GM12878 (cell line): ENCODE data around the gene FBXW8. TPM values are rescaled to one million over a fixed set of nuclear protein-coding genes. Genes with fewer than 3 reads are reported as not detected.

Experiments
- BCL3 ChIP-seq: IDR thresholded peaks from 2 replicates; pipeline ENCODE4 v1.6.1; 2011; ENCODE audit warnings: borderline replicate concordance, low read depth, mild to moderate bottlenecking, moderate library complexity, low read length; ENCODE audit not compliant: insufficient read depth, poor library complexity, severe bottlenecking
- BHLHE40 ChIP-seq, 2 experiments: fragments of 450-650 bp in 1 of 2; IDR thresholded peaks; 2 replicates each; pipeline ENCODE4 v1.6.1; 2011 to 2017; ENCODE audit warnings: low read depth in 2 of 2, borderline replicate concordance in 1 of 2, improper control_type of control experiment in 1 of 2, low read length in 1 of 2, mild to moderate bottlenecking in 1 of 2
- BMI1 ChIP-seq: fragments of 450-650 bp; IDR thresholded peaks from 2 replicates; pipeline ENCODE4 v1.6.1; 2016; ENCODE audit warnings: mild to moderate bottlenecking, moderate library complexity, borderline replicate concordance
- CHD2 ChIP-seq: IDR thresholded peaks from 2 replicates; pipeline ENCODE4 v1.6.1; 2011; ENCODE audit warnings: low read depth, low read length, improper control_type of control experiment, borderline replicate concordance
- HDGF ChIP-seq: fragments of 450-650 bp; IDR thresholded peaks from 2 replicates; pipeline ENCODE4 v1.6.1; 2016; ENCODE audit warnings: antibody characterized with exemption
- RAD21 ChIP-seq: IDR thresholded peaks from 2 replicates; pipeline ENCODE4 v1.6.1; 2011; ENCODE audit warnings: mild to moderate bottlenecking, low read depth, low read length, moderate library complexity; ENCODE audit not compliant: insufficient read depth
- SREBF1 ChIP-seq: IDR thresholded peaks from 2 replicates; pipeline ENCODE4 v1.6.1; 2012; ENCODE audit warnings: mild to moderate bottlenecking, low read length
- STAT3 ChIP-seq: IDR thresholded peaks from 2 replicates; pipeline ENCODE4 v1.6.1; 2011; ENCODE audit warnings: low read depth, low read length, improper control_type of control experiment
- ZNF384 ChIP-seq: IDR thresholded peaks from 2 replicates; pipeline ENCODE4 v1.6.1; 2012; ENCODE audit warnings: low read depth, mild to moderate bottlenecking, low read length, improper control_type of control experiment, borderline replicate concordance
- ZZZ3 ChIP-seq: IDR thresholded peaks from 2 replicates; pipeline ENCODE4 v1.6.1; 2011; ENCODE audit warnings: low read depth; ENCODE audit not compliant: control insufficient read depth, insufficient read length
- polyA plus RNA-seq, 11 experiments: library from polyadenylated mRNA; depleted of rRNA in 4 of 11; unstranded in 6 of 11; stranded (reverse) in 5 of 11; fragments of >200 nt; fragmentation: Nextera tagmentation in 4 of 11; fragmentation: Illumina TruSeq in 1 of 11; extraction: Ambion mirVana in 4 of 11; extraction: Trizol in 1 of 11; gene quantifications; 1 replicate in 1 of 11; 2 replicates in 10 of 11; pipeline versions ENCODE4 v1.2.1 to v1.2.3, GENCODE V29; 2011 to 2016; ENCODE audit warnings: inconsistent platforms in 2 of 11, missing spikeins in 2 of 11, low read depth in 1 of 11
- total RNA-seq, 4 experiments: library from RNA; depleted of rRNA in 3 of 4; stranded (reverse); fragments of >200 nt in 3 of 4; fragmentation: Illumina TruSeq in 1 of 4; extraction: Trizol in 1 of 4; gene quantifications; 2 replicates each; pipeline versions ENCODE4 v1.2.1 to v1.2.3, GENCODE V29; 2013 to 2021

The FBXW8 gene
- total and polyA plus RNA-seq, 10 of the 15 experiments (the other 5 are each of a cell fraction or from before 2014, with no cell fraction given), result 0.49 to 7.5 (median 4.4) TPM

DNA sequence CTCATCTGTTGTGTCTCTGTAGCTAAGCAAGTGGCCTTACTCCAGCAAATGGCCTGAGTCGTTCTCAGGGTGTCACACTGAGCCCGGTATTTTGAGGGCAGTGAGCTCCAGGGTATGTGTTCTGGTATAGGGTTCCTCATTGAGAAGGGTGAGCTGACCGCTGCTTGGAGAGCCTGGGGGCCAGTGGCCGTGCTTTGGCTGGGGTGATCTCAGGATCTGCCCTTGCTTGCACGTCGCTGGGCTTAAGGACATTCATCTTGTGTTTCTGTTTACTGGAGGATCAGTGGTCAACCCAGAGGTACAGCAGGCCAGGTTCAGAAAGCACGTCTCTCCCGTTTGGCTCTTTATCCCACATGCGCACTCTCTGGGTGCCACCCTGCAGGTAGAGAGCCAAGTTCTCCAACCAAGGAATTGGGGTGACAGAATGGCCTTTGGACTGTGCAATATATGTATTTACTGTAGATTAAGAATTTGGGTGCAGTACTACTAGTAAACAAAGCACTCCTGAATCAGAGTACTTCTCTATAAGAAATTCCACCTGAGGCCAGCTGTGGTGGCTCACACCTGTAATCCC lies 52.1 kb downstream of the FBXW8 start (continued):
- TF ChIP-seq STAT3 (no peak), ZZZ3 (no peak), BCL3 (no peak), BHLHE40 (IDR thresholded peaks at IDR 0.05; ENCODE audit: borderline replicate concordance in 1 of 2, low read depth in 2 of 2, low read length in 1 of 2) (no peak), RAD21 (no peak), CHD2 (no peak), BMI1 (no peak), HDGF (no peak), ZNF384 (no peak), SREBF1 (no peak)
